HS-27A (cell line): ENCODE results near the gene IFT22.
"Not testable (repeated sequence)": the region's sequence is repeated elsewhere in the genome, so short reads cannot be mapped to it uniquely, and the experiment has no call there.

Experiments
- DNase-seq: peaks from one replicate; pipeline ENCODE4 v3.0.0-alpha.2; 2012; ENCODE audit warnings: low read depth, missing footprints

IFT22 gene

GRCh38 chr7:101308245-101309085, 13.1 kb downstream of the IFT22 start:
- no peak for DNase-seq

DNA sequence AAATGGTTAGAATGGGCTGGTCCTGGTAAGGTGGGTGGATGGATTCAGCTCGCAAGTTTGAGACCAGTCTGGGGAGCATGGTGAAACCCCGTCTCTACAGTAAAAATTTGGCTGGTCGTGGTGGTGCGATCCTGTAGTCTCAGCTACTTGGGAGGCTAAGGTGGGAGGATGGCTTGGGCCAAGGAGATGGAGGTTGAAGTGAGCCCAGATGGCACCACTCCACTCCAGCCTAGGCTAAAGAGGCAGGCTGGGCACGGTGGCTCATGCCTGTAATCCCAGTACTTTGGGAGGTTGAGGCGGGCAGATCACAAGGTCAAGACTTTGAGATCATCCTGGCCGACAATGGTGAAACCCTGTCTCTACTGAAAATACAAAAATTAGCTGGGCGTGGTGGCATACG, 15.3 kb downstream of the IFT22 start:
- no peak for DNase-seq

- DNase-seq, result no peak
Measured at GRCh38 chr7:101303102-101303701, 18.4 kb downstream of the IFT22 start.

DNA sequence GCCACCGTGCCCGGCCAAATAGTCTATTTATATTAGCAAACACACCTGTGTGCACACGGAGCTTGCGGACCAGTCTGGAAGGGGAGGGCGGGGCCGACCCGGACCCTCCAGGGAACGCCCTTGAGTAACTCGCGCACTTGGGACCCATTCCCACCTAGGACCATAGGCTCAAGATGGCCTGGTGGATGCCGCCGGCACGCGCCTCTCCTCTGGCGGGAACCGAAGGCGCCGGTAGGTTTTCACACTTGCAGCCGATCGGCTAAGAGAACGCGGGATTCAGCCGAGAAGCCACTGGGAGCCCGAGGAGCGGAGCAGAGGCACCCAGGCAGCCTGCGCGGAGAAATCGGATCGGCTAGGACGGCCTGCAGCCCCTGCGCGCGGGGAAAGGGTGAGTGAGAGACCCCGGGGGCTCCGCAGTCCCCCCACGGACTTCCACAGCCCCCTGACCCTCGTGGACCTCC, 18.9 kb downstream of the IFT22 start:
- no peak for DNase-seq

- no peak for DNase-seq
Measured at GRCh38 chr7:101300465-101301376, 20.9 kb downstream of the IFT22 start.

- no peak for DNase-seq
Measured at GRCh38 chr7:101299511-101300464, 21.8 kb downstream of the IFT22 start.

- no peak for DNase-seq
Measured at GRCh38 chr7:101294832-101295121, 26.8 kb downstream of the IFT22 start.

- DNase-seq, result no peak
Measured at GRCh38 chr7:101294039-101294831, 27.4 kb downstream of the IFT22 start.

- not testable (repeated sequence) for DNase-seq
Measured at GRCh38 chr7:101293069-101294021, 28.3 kb downstream of the IFT22 start.

DNA sequence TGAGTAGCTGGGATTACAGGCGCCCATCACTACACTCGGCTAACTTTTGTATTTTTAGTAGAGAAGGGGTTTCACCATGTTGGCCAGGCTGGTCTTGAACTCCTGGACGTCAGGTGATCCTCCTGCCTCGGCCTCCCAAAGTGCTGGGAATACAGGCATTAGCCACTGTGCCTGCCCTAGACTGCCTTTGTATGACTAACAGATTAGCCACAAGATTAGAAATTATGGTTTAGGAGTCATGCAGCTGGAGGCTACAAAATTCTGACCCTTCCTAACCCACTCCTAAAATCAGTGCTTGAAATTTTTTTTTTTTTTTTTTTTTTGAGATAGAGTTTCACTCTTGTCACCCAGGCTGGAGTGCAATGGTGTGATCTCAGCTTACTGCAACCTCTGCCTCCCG, 29.0 kb downstream of the IFT22 start:
- not testable (repeated sequence) for DNase-seq

- DNase-seq, result not testable (repeated sequence)
Measured at GRCh38 chr7:101290186-101291037, 31.2 kb downstream of the IFT22 start.

DNA sequence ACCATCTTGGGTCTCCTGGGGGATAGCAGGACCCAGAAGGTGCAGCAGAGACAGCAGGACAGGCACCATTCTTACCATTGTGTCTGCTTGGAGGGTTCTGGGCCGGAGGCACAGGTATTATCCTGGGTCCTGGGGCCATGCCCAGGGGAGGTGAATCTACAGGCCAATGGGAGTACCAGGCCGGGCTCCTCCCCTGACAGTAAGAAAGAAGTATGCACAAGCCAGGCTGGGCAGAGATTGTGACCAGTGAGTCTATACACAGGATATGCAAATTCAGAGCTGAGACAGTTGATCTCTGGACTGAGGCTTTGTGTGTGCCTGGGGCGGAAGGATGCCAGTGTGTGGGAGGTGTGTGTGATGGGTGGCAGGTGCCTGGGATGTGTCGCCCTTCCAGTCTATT, 31.9 kb downstream of the IFT22 start:
- not testable (repeated sequence) for DNase-seq

GRCh38 chr7:101288439-101288838, 33.2 kb downstream of the IFT22 start:
- no peak for DNase-seq

GRCh38 chr7:101287032-101287431, 34.6 kb downstream of the IFT22 start:
- no peak for DNase-seq

GRCh38 chr7:101285880-101286279, 35.7 kb downstream of the IFT22 start:
- DNase-seq, result not testable (repeated sequence)

DNA sequence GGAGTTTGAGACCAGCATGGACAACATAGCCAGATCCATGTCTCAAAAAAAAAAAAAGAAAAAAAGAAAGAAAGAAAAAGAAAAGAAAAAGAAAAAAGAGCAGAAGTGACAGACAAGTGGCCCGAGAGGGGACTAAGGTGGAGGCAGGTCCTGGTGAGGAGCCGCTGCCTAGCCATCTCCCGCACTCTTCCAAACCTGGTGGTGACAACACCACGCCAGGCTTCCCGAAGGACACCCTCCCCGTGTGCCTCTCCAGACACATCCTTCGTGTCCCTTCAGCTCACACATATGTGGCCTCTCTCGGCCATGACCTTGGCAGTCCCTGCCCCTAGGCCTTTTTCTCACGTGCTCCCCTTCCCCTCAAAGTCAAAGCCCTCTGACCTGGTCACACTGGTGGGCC, 36.4 kb downstream of the IFT22 start:
- no peak for DNase-seq

DNA sequence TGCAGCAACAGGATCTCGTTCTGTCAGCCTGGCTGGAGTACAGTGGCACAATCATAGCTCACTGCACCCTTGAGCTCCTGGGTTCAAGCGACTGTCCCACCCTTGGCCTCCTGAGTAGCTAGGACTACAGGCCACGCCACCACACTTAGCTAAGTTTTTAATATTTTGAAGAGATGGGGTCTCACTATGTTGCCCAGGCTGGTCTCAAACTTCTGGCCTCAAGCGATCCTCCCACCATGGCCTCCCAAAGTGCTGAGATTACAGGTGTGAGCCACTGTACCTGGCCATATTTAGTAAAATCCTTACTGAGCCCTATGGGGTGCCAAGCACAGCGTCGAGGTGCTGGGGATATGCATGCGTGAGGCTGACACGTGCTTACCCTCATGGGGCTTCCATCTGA, 40.7 kb downstream of the IFT22 start:
- not testable (repeated sequence) for DNase-seq
